22Rv1 (cell line): Measurements from ENCODE around the gene COQ8A.

Experiments used
- H3K27ac ChIP-seq: fragments of 450-650 bp; 2 replicates; pipeline ENCODE4 v1.5.1; 2017
- CTCF ChIP-seq: fragments of 450-650 bp; IDR thresholded peaks from 2 replicates; pipeline ENCODE4 v1.5.1; 2017; ENCODE audit warnings: mild to moderate bottlenecking
- ZFX ChIP-seq: fragments of 450-650 bp; IDR thresholded peaks from 2 replicates; pipeline ENCODE4 v1.6.1; 2017; ENCODE audit warnings: antibody characterized with exemption, borderline replicate concordance

The COQ8A gene

DNA sequence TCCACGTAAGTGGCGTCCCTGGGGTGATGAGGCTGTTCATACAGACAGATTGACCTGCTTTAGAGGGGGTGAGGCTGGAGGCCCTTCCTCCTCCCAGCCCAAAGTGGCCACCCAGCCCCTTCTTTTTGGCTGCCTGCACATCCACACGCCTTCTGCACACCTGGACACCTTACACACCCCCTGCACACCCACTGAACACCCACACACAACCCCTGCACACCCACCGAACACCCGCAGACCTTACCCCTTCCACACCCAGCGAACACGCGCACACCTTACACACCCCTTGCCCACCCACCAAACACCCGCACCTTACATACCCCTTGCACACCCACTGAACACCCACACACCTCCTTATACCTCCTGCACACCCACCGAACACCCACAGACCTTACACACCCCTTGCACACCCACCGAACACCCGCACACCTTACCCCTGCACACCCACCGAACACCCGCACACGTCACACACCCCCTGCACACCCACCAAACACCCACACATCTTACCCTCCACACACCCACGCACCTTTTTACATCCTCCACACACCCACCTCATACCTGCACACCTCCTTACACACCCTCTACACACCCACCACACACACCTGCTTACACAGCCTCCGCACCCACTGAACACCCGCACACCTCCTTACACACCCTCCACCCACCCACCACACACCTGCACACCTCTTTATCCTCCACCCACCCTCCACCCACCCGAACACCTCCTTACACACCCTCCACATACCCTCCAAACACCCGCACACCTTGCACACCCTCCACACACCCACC, 37.7 kb downstream of the COQ8A start:
- TF ChIP-seq ZFX = no peak
- no peak for TF ChIP-seq CTCF
- H3K27ac ChIP-seq = no peak overlapping the region

GRCh38 chr1:226978432-226979114, 38.5 kb downstream of the COQ8A start:
- TF ChIP-seq CTCF = no peak
- no peak for TF ChIP-seq ZFX
- no peak overlapping the region for H3K27ac ChIP-seq

- TF ChIP-seq CTCF (no peak), ZFX (no peak)
Observed at GRCh38 chr1:226979115-226979516, 39.0 kb downstream of the COQ8A start.

DNA sequence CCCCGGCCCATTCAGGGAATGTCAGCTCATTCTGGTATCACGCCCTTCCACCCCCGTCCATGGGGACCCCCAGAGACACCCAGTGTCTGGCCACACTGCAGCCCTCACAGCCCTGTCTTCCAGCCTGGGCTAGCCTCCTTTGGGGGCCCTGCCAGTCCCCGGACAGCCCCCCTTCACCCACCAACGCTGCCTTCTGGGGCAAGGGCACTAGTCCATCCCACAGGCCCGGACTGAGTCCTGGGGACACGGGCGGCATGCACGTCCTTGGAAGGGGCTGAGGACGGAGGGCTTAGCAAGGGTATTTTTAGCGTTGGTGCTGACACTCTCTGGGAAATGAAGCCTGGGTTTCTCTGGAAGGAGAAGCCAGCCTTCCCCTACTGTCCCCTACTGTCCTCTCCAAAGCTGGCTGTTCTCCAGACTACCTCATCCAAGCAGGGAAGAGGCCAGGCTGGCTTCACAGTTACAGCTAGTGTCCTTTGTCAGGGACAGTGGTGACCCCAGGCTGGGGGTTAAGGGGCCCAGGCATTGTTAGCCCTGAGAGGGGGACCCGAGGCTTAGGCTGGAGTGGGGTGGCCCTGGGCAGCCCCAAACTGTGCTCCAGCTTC, 39.5 kb downstream of the COQ8A start:
- TF ChIP-seq CTCF = no peak
- TF ChIP-seq ZFX = no peak
- no peak overlapping the region for H3K27ac ChIP-seq

More at GRCh38 chr1:226979115-226979516, 39.0 kb downstream of the COQ8A start:
- H3K27ac ChIP-seq = no peak overlapping the region

DNA sequence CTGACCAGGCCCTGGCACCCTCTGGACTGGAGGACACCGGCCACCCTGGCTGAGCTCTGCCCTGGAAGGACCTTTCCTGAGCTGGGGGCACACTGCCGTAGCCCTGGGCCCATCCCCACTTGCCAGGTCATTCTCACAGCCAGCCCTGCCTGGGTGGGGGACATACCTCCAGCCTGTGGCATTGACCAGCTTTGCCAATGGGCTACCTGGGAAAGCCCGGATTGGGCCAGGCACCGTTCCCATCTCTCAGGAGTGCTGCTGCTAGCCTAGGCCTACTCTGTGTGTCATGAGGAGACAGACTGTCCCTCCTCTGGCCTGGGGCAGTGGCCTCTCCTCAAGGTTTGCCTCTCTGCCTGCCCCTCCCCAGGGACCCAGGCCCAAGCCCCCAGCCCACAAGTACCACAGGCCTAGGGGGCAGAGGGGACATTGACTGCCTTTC, 40.0 kb downstream of the COQ8A start:
- TF ChIP-seq CTCF (no peak), ZFX (no peak)
- no peak overlapping the region for H3K27ac ChIP-seq

DNA sequence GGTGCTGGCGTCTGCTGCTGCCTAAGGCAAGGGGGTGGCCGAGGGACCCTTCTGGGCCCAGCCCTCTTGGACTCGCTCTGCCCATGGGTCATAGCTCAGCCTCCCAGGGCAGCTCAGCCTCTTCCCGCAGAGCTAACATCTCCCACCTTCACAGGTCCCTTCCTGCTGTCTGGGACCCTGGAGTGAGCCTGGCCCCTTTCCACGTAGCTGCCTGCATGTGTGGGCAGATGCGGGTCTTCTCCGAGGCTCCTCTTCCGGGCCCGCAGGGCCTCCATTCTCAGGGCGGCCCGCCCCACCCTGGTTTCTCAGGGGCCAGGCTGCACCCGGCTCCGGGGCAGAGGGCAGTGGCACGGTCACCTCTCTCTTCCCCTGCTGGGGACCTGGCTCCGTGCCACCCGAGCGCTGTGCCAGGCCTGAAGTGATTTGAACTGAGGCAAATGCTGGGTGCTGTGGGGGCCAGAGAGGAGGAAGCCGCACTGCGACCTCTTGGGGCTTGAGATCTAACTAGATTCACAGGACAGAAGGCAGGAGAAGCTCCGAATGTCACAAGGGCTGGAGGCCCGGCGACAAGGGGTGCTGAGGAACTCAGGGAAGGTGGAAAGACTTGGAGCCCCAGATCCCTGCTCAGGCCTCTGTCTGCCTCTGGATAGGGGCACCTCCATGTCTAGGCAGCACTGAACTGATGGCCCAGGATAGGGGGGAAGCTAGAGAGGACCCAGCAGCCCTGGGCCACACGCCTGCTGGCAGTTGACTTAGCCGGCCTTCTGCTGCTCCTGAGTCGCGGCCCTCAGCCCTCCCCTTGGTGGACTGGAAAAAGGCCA, 40.7 kb downstream of the COQ8A start:
- H3K27ac ChIP-seq = no peak overlapping the region
- TF ChIP-seq ZFX (no peak), CTCF (no peak)
